ENCODE results near the gene GTF3C1.

GRCh38 chr16:27491894-27492587 is 57.7 kb downstream of the GTF3C1 start:
- TF ChIP-seq, protein P1, sequence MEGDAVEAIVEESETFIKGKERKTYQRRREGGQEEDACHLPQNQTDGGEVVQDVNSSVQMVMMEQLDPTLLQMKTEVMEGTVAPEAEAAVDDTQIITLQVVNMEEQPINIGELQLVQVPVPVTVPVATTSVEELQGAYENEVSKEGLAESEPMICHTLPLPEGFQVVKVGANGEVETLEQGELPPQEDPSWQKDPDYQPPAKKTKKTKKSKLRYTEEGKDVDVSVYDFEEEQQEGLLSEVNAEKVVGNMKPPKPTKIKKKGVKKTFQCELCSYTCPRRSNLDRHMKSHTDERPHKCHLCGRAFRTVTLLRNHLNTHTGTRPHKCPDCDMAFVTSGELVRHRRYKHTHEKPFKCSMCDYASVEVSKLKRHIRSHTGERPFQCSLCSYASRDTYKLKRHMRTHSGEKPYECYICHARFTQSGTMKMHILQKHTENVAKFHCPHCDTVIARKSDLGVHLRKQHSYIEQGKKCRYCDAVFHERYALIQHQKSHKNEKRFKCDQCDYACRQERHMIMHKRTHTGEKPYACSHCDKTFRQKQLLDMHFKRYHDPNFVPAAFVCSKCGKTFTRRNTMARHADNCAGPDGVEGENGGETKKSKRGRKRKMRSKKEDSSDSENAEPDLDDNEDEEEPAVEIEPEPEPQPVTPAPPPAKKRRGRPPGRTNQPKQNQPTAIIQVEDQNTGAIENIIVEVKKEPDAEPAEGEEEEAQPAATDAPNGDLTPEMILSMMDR (IDR thresholded peaks at IDR 0.05): no peak
- no peak for TF ChIP-seq POLR2A (IDR thresholded peaks at IDR 0.05)

Data from uterus (tissue), 2 donors.